Endothelial cell (in vitro differentiated cells): Measurements from ENCODE around the gene COX8A. TPM values are rescaled to one million over a fixed set of nuclear protein-coding genes. Genes with fewer than 3 reads are reported as not detected.

ENCODE experiments used
- DNase-seq: peaks from one replicate; pipeline ENCODE4 v3.0.0; 2021; ENCODE audit warnings: low spot score
- H3K27ac Mint-ChIP-seq: one replicate; pipeline ENCODE4 v1.8.0; 2021; ENCODE audit warnings: mixed read lengths, inconsistent platforms; ENCODE audit not compliant: unreplicated experiment
- H3K27me3 Mint-ChIP-seq: one replicate; pipeline ENCODE4 v1.8.0; 2021; ENCODE audit warnings: mild to moderate bottlenecking, moderate library complexity, mixed read lengths, inconsistent platforms; ENCODE audit not compliant: unreplicated experiment
- H3K36me3 Mint-ChIP-seq: one replicate; pipeline ENCODE4 v1.8.0; 2021; ENCODE audit warnings: mild to moderate bottlenecking, low read depth, mixed read lengths, inconsistent platforms; ENCODE audit not compliant: unreplicated experiment
- H3K4me1 Mint-ChIP-seq: one replicate; pipeline ENCODE4 v1.8.0; 2021; ENCODE audit warnings: mild to moderate bottlenecking, mixed read lengths, inconsistent platforms; ENCODE audit not compliant: unreplicated experiment
- H3K4me3 Mint-ChIP-seq: one replicate; pipeline ENCODE4 v1.8.0; 2021; ENCODE audit warnings: mild to moderate bottlenecking, mixed read lengths, inconsistent platforms; ENCODE audit not compliant: unreplicated experiment
- H3K9me3 Mint-ChIP-seq: one replicate; pipeline ENCODE4 v1.8.0; 2021; ENCODE audit warnings: mixed read lengths, inconsistent platforms; ENCODE audit not compliant: unreplicated experiment
- total RNA-seq: library from RNA; stranded (reverse); fragmentation: NEBNext Ultra II Directional; extraction: Animal tissue kit (Norgen Biotek cat#: 25700); gene quantifications from one replicate; pipeline ENCODE4 v1.2.1, GENCODE V29; 2021; ENCODE audit not compliant: unreplicated experiment
- TF ChIP-seq, protein P1 (sequence below): fragments of 200-600 bp; sonication (generic); IDR thresholded peaks from one replicate; pipeline ENCODE4 v1.5.0; 2021; ENCODE audit warnings: antibody characterized with exemption; ENCODE audit not compliant: unreplicated experiment

COX8A gene
- total RNA-seq, 1 donor from 2014 or later, result 188 TPM

- H3K36me3 Mint-ChIP-seq, result peaks cover 37% of the 10 kb centered on the region
- peaks cover 2% of the 10 kb centered on the region for H3K4me1 Mint-ChIP-seq
- DNase-seq, result no peak
- H3K27ac Mint-ChIP-seq, result peak overlapping the region; percentile 67
- H3K4me3 Mint-ChIP-seq, result peak overlapping the region; percentile 71
- peaks cover 5% of the 10 kb centered on the region for H3K27me3 Mint-ChIP-seq
- TF ChIP-seq, protein P1, sequence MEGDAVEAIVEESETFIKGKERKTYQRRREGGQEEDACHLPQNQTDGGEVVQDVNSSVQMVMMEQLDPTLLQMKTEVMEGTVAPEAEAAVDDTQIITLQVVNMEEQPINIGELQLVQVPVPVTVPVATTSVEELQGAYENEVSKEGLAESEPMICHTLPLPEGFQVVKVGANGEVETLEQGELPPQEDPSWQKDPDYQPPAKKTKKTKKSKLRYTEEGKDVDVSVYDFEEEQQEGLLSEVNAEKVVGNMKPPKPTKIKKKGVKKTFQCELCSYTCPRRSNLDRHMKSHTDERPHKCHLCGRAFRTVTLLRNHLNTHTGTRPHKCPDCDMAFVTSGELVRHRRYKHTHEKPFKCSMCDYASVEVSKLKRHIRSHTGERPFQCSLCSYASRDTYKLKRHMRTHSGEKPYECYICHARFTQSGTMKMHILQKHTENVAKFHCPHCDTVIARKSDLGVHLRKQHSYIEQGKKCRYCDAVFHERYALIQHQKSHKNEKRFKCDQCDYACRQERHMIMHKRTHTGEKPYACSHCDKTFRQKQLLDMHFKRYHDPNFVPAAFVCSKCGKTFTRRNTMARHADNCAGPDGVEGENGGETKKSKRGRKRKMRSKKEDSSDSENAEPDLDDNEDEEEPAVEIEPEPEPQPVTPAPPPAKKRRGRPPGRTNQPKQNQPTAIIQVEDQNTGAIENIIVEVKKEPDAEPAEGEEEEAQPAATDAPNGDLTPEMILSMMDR, result no peak
- no peaks in the 10 kb centered on the region for H3K9me3 Mint-ChIP-seq
Measured at GRCh38 chr11:63993100-63993499, 18.7 kb downstream of the COX8A start.

DNA sequence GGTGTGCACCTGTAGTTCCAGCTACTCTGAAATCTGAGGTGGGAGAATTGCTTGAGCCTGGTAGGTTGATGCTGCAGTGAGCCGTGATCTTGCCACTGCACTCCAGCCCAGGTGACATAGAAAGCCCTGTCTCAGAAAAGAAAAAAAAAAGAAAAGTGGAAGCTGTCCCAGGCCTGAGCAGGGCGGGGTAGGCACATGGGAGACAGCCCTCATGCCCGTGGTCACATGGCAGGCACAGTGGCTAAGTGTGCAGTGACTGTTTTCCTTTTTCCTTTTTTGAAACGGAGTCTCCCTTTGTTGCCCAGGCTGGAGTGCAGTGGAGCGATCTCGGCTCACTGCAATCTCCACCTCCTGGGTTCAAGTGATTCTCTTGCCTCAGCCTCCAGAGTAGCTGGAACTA, 19.6 kb downstream of the COX8A start:
- H3K4me3 Mint-ChIP-seq, result no peak overlapping the region
- DNase-seq, result no peak
- H3K4me1 Mint-ChIP-seq, result peaks cover 5% of the 10 kb centered on the region
- H3K27me3 Mint-ChIP-seq, result peaks cover 3% of the 10 kb centered on the region
- TF ChIP-seq, protein P1, result no peak
- H3K36me3 Mint-ChIP-seq, result peaks cover 33% of the 10 kb centered on the region
- no peak overlapping the region for H3K27ac Mint-ChIP-seq
- no peaks in the 10 kb centered on the region for H3K9me3 Mint-ChIP-seq

DNA sequence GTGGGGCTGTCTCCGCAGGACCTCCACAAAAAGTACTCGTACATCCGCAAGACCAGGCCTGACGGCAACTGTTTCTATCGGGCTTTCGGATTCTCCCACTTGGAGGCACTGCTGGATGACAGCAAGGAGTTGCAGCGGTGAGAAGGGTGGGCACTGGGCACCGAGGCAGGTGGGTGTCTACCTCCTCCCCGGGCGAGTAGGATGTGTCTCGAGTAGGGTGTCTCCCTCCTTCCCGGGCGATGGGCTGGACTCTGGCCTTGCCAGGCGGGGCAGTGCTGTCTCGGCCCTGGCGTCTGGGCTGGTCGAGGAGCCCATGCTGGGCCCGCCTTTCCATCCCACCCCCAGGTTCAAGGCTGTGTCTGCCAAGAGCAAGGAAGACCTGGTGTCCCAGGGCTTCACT, 22.1 kb downstream of the COX8A start:
- Mint-ChIP-seq H3K9me3 (no peaks in the 10 kb centered on the region), H3K4me3 (no peak overlapping the region), H3K4me1 (peaks cover 3% of the 10 kb centered on the region), H3K27ac (no peak overlapping the region), H3K27me3 (peaks cover 3% of the 10 kb centered on the region), H3K36me3 (peaks cover 25% of the 10 kb centered on the region)
- TF ChIP-seq, protein P1, result no peak
- DNase-seq, result no peak

DNA sequence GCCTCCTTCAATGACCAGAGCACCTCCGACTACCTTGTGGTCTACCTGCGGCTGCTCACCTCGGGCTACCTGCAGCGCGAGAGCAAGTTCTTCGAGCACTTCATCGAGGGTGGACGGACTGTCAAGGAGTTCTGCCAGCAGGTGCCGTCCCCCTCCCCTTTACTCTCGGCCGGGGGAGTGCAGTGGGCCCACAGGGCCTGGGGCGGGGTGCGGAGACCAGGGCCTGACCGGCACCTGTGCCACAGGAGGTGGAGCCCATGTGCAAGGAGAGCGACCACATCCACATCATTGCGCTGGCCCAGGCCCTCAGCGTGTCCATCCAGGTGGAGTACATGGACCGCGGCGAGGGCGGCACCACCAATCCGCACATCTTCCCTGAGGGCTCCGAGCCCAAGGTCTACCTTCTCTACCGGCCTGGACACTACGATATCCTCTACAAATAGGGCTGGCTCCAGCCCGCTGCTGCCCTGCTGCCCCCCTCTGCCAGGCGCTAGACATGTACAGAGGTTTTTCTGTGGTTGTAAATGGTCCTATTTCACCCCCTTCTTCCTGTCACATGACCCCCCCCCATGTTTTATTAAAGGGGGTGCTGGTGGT, 22.8 kb downstream of the COX8A start:
- peak overlapping the region; percentile 37 for H3K4me3 Mint-ChIP-seq
- TF ChIP-seq, protein P1, result no peak
- H3K27me3 Mint-ChIP-seq, result peaks cover 3% of the 10 kb centered on the region
- peaks cover 23% of the 10 kb centered on the region for H3K36me3 Mint-ChIP-seq
- DNase-seq, result no peak
- peaks cover 7% of the 10 kb centered on the region for H3K4me1 Mint-ChIP-seq
- no peaks in the 10 kb centered on the region for H3K9me3 Mint-ChIP-seq
- no peak overlapping the region for H3K27ac Mint-ChIP-seq

GRCh38 chr11:63997801-63998337, 23.4 kb downstream of the COX8A start:
- Mint-ChIP-seq H3K4me3 (peak overlapping the region; percentile 51), H3K27me3 (peaks cover 3% of the 10 kb centered on the region), H3K36me3 (peaks cover 22% of the 10 kb centered on the region), H3K9me3 (no peaks in the 10 kb centered on the region), H3K4me1 (peaks cover 7% of the 10 kb centered on the region), H3K27ac (no peak overlapping the region)
- DNase-seq, result no peak
- TF ChIP-seq, protein P1, result no peak
